Activated CD8-positive, alpha-beta memory T cell treated with anti-CD3 and anti-CD28 coated beads, Interleukin-2, amount 10 ng/mL, durations not matched to agents 7 days and 5 days (primary cell): Measurements from ENCODE around the gene LDB2. TPM values are rescaled to one million over a fixed set of nuclear protein-coding genes. Genes with fewer than 3 reads are reported as not detected.

Experiments
- ATAC-seq: fragments of 150-1000 bp; cut with Tn5 transposase; one replicate; pipeline ENCODE4 v1.10.0; 2021; ENCODE audit warnings: moderate library complexity
- CTCF ChIA-PET: fragments of 350-600 bp; sonication (Branson Sonifier 250); formaldehyde crosslinking; loops from one replicate; lab custom pipeline; 2021; ENCODE audit warnings: antibody characterized with exemption; lab: Charles Lee
- DNase-seq: peaks from one replicate; pipeline ENCODE4 v3.0.0-alpha.2; 2020
- H3K27ac Mint-ChIP-seq: one replicate; pipeline ENCODE4 v1.8.0; 2021; ENCODE audit warnings: mild to moderate bottlenecking, mixed read lengths
- H3K27me3 Mint-ChIP-seq: one replicate; pipeline ENCODE4 v1.8.0; 2021; ENCODE audit warnings: mixed read lengths
- H3K36me3 Mint-ChIP-seq: one replicate; pipeline ENCODE4 v1.8.0; 2021; ENCODE audit warnings: mild to moderate bottlenecking, mixed read lengths
- H3K4me1 Mint-ChIP-seq: one replicate; pipeline ENCODE4 v1.8.0; 2021; ENCODE audit warnings: mixed read lengths
- H3K4me3 Mint-ChIP-seq: one replicate; pipeline ENCODE4 v1.8.0; 2021; ENCODE audit warnings: mild to moderate bottlenecking, moderate library complexity, mixed read lengths
- H3K9me3 Mint-ChIP-seq: one replicate; pipeline ENCODE4 v1.8.0; 2022; ENCODE audit warnings: low read depth, mixed read lengths
- total RNA-seq, 2 experiments: library from RNA; stranded (reverse); gene quantifications; one replicate each; pipeline ENCODE4 v1.2.3, GENCODE V29; 2021

Gene LDB2
- total RNA-seq, 2 experiments from 2014 or later = not detected

GRCh38 chr4:16869594-16870245 is 28.7 kb downstream of the LDB2 start:
- DNase-seq = no peak
- no peaks in the 10 kb centered on the region for H3K4me1 Mint-ChIP-seq
- H3K27ac Mint-ChIP-seq = no peak overlapping the region
- CTCF ChIA-PET = no interaction called here
- no peak for ATAC-seq
- H3K27me3 Mint-ChIP-seq = no peaks in the 10 kb centered on the region
- H3K9me3 Mint-ChIP-seq = peaks cover 2% of the 10 kb centered on the region
- no peak overlapping the region for H3K4me3 Mint-ChIP-seq
- H3K36me3 Mint-ChIP-seq = no peaks in the 10 kb centered on the region

- Mint-ChIP-seq H3K9me3 (peaks cover 2% of the 10 kb centered on the region), H3K4me3 (no peak overlapping the region), H3K27ac (no peak overlapping the region), H3K27me3 (no peaks in the 10 kb centered on the region), H3K4me1 (no peaks in the 10 kb centered on the region), H3K36me3 (no peaks in the 10 kb centered on the region)
- DNase-seq (no peak), ATAC-seq (no peak)
- CTCF ChIA-PET = no interaction called here
Observed at GRCh38 chr4:16868674-16869073, 29.8 kb downstream of the LDB2 start.

GRCh38 chr4:16867827-16868226 is 30.6 kb downstream of the LDB2 start:
- CTCF ChIA-PET = no interaction called here
- no peaks in the 10 kb centered on the region for H3K27me3 Mint-ChIP-seq
- H3K9me3 Mint-ChIP-seq = peaks cover 2% of the 10 kb centered on the region
- ATAC-seq = no peak
- no peaks in the 10 kb centered on the region for H3K36me3 Mint-ChIP-seq
- no peak overlapping the region for H3K27ac Mint-ChIP-seq
- no peak overlapping the region for H3K4me3 Mint-ChIP-seq
- no peaks in the 10 kb centered on the region for H3K4me1 Mint-ChIP-seq
- DNase-seq = no peak

- no peaks in the 10 kb centered on the region for H3K4me1 Mint-ChIP-seq
- no peaks in the 10 kb centered on the region for H3K36me3 Mint-ChIP-seq
- peaks cover 2% of the 10 kb centered on the region for H3K9me3 Mint-ChIP-seq
- no peak for ATAC-seq
- no peak for DNase-seq
- CTCF ChIA-PET = no interaction called here
- H3K27me3 Mint-ChIP-seq = no peaks in the 10 kb centered on the region
- H3K27ac Mint-ChIP-seq = no peak overlapping the region
- no peak overlapping the region for H3K4me3 Mint-ChIP-seq
Observed at GRCh38 chr4:16866974-16867373, 31.5 kb downstream of the LDB2 start.

- CTCF ChIA-PET = no interaction called here
- H3K4me1 Mint-ChIP-seq = no peaks in the 10 kb centered on the region
- H3K27me3 Mint-ChIP-seq = no peaks in the 10 kb centered on the region
- H3K9me3 Mint-ChIP-seq = peaks cover 2% of the 10 kb centered on the region
- DNase-seq (no peak), ATAC-seq (no peak)
- no peaks in the 10 kb centered on the region for H3K36me3 Mint-ChIP-seq
- H3K4me3 Mint-ChIP-seq = no peak overlapping the region
- no peak overlapping the region for H3K27ac Mint-ChIP-seq
Observed at GRCh38 chr4:16865897-16866283, 32.6 kb downstream of the LDB2 start.

- no peaks in the 10 kb centered on the region for H3K4me1 Mint-ChIP-seq
Observed at GRCh38 chr4:16865209-16865896, 33.1 kb downstream of the LDB2 start.

GRCh38 chr4:16864199-16864598 is 34.2 kb downstream of the LDB2 start:
- Mint-ChIP-seq H3K27ac (no peak overlapping the region), H3K4me3 (no peak overlapping the region), H3K9me3 (peaks cover 2% of the 10 kb centered on the region), H3K36me3 (no peaks in the 10 kb centered on the region), H3K4me1 (no peaks in the 10 kb centered on the region), H3K27me3 (no peaks in the 10 kb centered on the region)
- ATAC-seq (no peak), DNase-seq (no peak)
- CTCF ChIA-PET = no interaction called here

More at GRCh38 chr4:16865209-16865896, 33.1 kb downstream of the LDB2 start:
- Mint-ChIP-seq H3K9me3 (peaks cover 2% of the 10 kb centered on the region), H3K4me3 (no peak overlapping the region), H3K27me3 (no peaks in the 10 kb centered on the region), H3K27ac (no peak overlapping the region), H3K36me3 (no peaks in the 10 kb centered on the region)
- DNase-seq = no peak
- CTCF ChIA-PET = no interaction called here
- no peak for ATAC-seq

GRCh38 chr4:16862697-16863096 is 35.7 kb downstream of the LDB2 start:
- Mint-ChIP-seq H3K4me1 (no peaks in the 10 kb centered on the region), H3K9me3 (peaks cover 2% of the 10 kb centered on the region), H3K27ac (no peak overlapping the region), H3K27me3 (no peaks in the 10 kb centered on the region), H3K36me3 (no peaks in the 10 kb centered on the region), H3K4me3 (no peak overlapping the region)
- CTCF ChIA-PET = interaction anchor here (0.6 kb wide), 1 partner anchor 1754 kb away, joined by 3 read pairs; no protein-coding TSS in a partner anchor
- ATAC-seq = no peak
- no peak for DNase-seq

- DNase-seq (no peak), ATAC-seq (no peak)
- Mint-ChIP-seq H3K27me3 (no peaks in the 10 kb centered on the region), H3K9me3 (no peaks in the 10 kb centered on the region), H3K4me3 (no peak overlapping the region), H3K36me3 (no peaks in the 10 kb centered on the region), H3K4me1 (no peaks in the 10 kb centered on the region), H3K27ac (no peak overlapping the region)
- CTCF ChIA-PET = no interaction called here
Observed at GRCh38 chr4:16860516-16860915, 37.9 kb downstream of the LDB2 start.

- DNase-seq = no peak
- Mint-ChIP-seq H3K27me3 (no peaks in the 10 kb centered on the region), H3K27ac (no peak overlapping the region), H3K4me1 (no peaks in the 10 kb centered on the region), H3K9me3 (no peaks in the 10 kb centered on the region), H3K36me3 (no peaks in the 10 kb centered on the region), H3K4me3 (no peak overlapping the region)
- CTCF ChIA-PET = no interaction called here
- no peak for ATAC-seq
Observed at GRCh38 chr4:16859031-16859430, 39.4 kb downstream of the LDB2 start.

GRCh38 chr4:16858275-16858752 is 40.1 kb downstream of the LDB2 start:
- Mint-ChIP-seq H3K9me3 (no peaks in the 10 kb centered on the region), H3K27ac (no peak overlapping the region), H3K4me3 (no peak overlapping the region), H3K27me3 (no peaks in the 10 kb centered on the region), H3K36me3 (no peaks in the 10 kb centered on the region), H3K4me1 (no peaks in the 10 kb centered on the region)
- ATAC-seq = no peak
- no peak for DNase-seq
- CTCF ChIA-PET = no interaction called here

- H3K4me1 Mint-ChIP-seq = no peaks in the 10 kb centered on the region
- H3K36me3 Mint-ChIP-seq = no peaks in the 10 kb centered on the region
- DNase-seq (no peak), ATAC-seq (no peak)
- no peak overlapping the region for H3K4me3 Mint-ChIP-seq
- H3K9me3 Mint-ChIP-seq = no peaks in the 10 kb centered on the region
- H3K27me3 Mint-ChIP-seq = no peaks in the 10 kb centered on the region
- CTCF ChIA-PET = no interaction called here
- H3K27ac Mint-ChIP-seq = no peak overlapping the region
Observed at GRCh38 chr4:16857425-16857824, 41.0 kb downstream of the LDB2 start.

- H3K4me3 Mint-ChIP-seq = no peak overlapping the region
- CTCF ChIA-PET = no interaction called here
- no peaks in the 10 kb centered on the region for H3K9me3 Mint-ChIP-seq
- ATAC-seq (no peak), DNase-seq (no peak)
- no peaks in the 10 kb centered on the region for H3K4me1 Mint-ChIP-seq
- H3K27ac Mint-ChIP-seq = no peak overlapping the region
- H3K27me3 Mint-ChIP-seq = no peaks in the 10 kb centered on the region
- H3K36me3 Mint-ChIP-seq = no peaks in the 10 kb centered on the region
Observed at GRCh38 chr4:16853640-16854039, 44.8 kb downstream of the LDB2 start.

GRCh38 chr4:16852644-16853043 is 45.8 kb downstream of the LDB2 start:
- CTCF ChIA-PET = no interaction called here
- no peaks in the 10 kb centered on the region for H3K36me3 Mint-ChIP-seq
- H3K4me3 Mint-ChIP-seq = no peak overlapping the region
- H3K27me3 Mint-ChIP-seq = no peaks in the 10 kb centered on the region
- H3K4me1 Mint-ChIP-seq = no peaks in the 10 kb centered on the region
- H3K9me3 Mint-ChIP-seq = no peaks in the 10 kb centered on the region
- H3K27ac Mint-ChIP-seq = no peak overlapping the region
- ATAC-seq = no peak
- no peak for DNase-seq
